ENCODE results near the gene ZNF865.
A peak's percentile ranks its signal among the peaks of the same experiment; 100 is the strongest.

The ZNF865 gene

DNA sequence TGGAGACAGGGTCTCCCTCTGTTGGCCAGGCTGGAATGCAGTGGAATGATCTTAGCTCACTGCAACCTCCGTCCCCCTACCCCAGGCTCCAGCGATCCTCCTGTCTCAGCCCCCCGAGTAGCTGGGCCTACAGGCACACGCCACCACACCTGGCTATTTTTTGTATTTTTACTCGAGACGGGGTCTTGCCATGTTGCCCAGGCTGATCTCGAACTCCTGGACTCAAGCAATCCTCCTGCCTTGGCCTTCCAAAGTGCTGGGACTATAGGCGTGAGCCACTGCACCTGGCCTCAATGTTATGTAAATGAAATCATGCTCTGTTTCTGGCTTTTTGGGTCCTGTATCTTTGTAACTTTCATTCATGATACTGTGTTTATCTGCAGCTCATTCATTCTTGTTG lies 16.7 kb upstream of the ZNF865 start:
- DNase-seq: no peak

GRCh38 chr19:55590109-55590508 lies 15.3 kb upstream of the ZNF865 start:
- no peak for DNase-seq

- DNase-seq: peak in 1 of 2 experiments; percentile 26
Observed at GRCh38 chr19:55590617-55591016, 14.8 kb upstream of the ZNF865 start.

DNA sequence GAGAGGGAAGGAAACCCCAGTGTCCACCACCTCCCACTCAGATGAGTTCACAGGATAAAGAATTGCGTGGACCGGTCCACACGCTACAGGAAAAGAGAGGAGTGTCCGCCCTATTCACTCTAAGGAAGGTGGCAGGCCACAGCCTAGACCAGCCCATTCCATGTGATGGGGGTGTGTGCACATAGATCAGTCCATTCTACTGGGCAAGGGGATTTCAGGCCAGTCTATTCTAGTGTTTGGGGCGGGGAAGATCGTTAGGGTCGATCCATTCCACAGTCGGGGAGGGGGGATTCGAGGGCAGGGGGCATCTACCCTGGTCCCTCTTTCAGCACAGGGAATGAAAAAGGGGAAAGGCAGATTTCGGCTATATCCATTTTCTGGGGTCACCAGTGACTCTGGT lies 13.9 kb upstream of the ZNF865 start:
- no peak for DNase-seq

GRCh38 chr19:55592391-55593090 lies 12.9 kb upstream of the ZNF865 start:
- DNase-seq: no peak

DNA sequence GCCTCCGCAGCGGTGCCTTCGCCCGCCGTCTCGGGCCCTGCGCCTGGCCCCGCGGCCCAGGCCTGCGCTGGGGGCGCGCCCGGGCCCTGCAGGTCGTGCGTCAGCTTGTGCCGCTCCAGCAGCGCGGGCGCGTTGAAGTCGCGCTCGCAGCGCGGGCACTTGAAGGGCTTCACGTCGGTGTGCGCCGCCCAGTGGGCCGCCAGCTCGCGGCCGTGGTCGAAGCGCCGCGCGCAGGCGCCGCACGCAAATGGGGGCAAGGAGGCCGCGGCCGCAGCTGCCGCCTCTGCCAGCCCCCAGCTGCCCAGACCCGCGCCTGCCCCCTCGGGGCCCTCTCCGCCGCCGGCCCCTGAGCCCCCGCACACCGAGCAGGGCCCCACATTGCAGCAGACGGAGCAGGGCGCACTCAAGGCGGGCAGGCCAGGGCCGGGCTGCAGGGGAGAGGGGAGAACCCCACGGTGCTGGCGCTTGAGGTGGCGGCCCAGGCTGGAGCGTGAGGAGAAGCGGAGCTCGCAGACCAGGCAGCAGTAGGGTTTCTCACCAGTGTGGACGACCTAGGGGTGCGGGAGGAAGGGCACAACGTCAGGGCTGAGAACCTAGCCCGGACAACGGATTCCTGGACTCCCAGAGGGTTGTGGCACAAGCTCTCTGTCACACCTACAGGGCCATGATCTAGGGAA lies 12.2 kb upstream of the ZNF865 start:
- no peak for DNase-seq

GRCh38 chr19:55594996-55595545 lies 10.4 kb upstream of the ZNF865 start:
- no peak for DNase-seq

DNA sequence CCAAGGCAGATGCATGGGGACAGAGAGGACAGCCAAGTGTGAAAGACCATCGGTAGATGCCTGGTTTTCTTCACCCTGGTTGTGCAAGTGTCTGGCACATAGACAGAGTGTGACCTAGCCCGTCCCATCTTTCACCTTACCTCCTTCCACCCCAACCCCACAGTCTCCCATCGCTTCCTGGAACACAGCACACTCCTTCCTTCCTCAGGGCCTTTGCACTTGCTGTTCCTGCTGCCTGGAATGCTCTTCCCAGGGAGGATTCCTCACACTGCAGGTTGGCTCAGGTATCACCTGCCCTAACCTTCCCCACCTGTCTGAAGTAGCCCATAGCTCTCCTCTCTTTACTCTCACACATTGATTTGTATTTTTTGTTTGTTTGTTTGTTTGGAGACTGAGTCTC lies 9.1 kb upstream of the ZNF865 start:
- DNase-seq: no peak

DNA sequence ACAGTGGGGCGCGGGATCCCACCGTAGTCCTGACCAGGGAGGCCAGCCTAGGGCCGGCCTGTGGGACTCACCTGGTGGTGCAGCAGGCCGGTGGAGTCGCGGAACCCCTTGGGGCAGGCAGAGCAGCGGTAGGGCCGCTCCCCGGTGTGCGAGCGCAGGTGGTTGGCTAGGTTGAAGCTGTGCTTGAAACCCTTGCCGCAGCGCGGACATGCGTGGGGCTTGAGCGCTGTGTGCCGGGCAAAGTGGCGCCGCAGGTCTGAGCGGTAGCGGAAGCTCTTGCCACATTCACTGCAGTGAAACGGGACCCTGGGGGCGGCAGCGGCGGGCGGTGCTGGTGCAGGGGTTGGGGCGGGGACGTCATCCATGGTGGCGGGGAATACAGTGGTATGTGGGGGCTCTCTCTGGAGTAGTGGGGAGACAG lies 7.9 kb upstream of the ZNF865 start:
- no peak for DNase-seq

- no peak for DNase-seq
Observed at GRCh38 chr19:55598034-55598433, 7.4 kb upstream of the ZNF865 start.

DNA sequence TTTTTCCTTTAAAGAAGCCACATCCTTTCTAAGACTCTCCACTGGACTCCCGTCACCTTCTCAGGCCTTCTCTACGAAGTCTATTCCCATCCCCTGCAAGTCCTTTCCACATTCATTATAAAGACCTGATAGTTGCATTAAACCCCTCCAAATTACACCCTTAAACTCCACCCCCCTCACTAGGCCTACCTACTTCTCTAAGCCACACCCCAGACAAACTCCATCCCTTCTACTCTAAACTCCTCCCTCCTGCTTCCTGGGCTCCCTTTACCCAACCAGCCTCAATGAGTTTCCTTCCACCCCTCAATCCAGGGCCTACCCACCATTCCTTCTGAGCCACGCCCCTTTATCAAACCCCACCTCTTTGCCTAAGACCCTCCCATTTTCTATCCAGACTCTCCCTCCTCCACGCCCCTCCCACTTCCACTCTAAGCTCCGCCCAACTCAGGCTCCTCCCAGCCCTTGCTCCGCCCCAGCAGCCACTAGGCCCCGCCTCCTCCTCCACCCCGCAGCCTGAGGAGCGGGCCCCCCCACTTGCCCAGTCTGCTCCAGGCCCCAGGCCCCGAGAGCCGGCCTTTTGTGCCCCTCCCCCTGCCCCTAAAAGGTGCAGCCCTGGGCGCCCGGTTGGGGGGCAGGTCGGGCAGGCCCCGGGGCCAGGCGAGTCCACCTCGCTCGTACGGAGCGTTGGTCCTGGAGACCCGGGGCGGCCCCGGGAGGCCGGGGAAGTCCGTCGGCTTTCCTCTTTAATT lies 6.6 kb upstream of the ZNF865 start:
- DNase-seq: peak; percentile 44 to 81

GRCh38 chr19:55599468-55599841 lies 6.0 kb upstream of the ZNF865 start, which contains the start of gene FIZ1:
FIZ1 (minus strand) TSS chr19:55599517; CDS start chr19:55597865, 1,652 bp downstream.
- peak; percentile 77 to 92 for DNase-seq

- DNase-seq: peak; percentile 39 to 85
Observed at GRCh38 chr19:55599842-55600661, 5.4 kb upstream of the ZNF865 start, which contains the start of gene ZNF524. ZNF524 (plus strand) TSS chr19:55600288; CDS start chr19:55602113, 1,825 bp downstream.

GRCh38 chr19:55600662-55601028 lies 4.8 kb upstream of the ZNF865 start:
- no peak for DNase-seq

DNA sequence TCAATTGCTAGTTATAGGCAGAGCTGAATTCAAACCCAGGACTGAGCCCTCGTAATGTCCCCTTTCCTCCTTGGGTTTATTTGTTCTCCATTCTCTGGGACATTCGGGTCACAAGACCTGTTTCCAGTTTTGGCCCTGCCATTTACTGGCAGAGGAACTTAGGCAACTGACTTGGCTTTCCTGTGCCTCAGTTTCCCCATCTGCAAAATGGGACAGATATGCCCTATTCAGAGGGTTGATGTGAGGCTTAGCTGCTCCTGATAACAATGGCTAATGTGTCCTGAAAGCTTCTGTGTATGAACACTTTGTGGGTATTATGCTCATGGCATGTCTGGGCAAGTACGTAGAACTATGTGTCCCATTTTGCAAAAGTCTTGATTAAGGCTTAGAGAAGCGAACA lies 4.4 kb upstream of the ZNF865 start:
- DNase-seq: no peak

DNA sequence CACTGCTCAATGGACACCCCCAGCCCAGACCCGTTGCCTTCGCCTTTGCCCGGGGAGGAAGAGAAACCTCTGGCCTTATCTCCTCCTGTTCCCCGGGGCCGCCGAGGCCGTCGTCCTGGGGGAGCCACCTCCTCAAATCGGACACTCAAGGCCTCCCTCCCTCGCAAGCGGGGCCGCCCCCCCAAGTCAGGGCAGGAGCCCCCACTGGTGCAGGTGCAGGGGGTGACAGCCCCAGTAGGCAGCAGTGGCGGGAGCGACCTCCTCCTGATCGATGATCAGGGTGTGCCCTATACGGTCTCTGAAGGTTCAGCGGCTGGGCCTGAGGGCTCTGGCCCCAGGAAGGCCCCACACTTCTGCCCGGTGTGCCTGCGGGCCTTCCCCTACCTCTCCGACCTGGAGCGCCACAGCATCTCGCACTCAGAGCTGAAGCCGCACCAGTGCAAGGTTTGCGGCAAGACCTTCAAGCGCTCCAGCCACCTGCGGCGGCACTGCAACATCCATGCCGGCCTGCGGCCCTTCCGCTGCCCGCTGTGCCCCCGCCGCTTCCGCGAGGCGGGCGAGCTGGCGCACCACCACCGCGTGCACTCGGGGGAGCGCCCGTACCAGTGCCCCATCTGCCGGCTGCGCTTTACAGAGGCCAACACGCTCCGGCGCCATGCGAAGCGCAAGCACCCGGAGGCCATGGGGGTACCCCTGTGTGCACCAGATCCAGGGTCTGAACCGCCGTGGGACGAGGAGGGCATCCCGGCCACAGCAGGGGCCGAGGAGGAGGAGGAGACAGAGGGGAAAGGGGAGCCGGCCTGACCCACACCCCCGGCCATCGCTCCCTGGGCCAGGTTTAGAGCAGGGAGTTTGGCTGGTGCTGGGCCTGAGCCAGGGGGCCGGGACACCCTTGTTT lies 3.1 kb upstream of the ZNF865 start:
- DNase-seq: no peak

- no peak for DNase-seq
Observed at GRCh38 chr19:55603115-55603514, 2.3 kb upstream of the ZNF865 start.

DNA sequence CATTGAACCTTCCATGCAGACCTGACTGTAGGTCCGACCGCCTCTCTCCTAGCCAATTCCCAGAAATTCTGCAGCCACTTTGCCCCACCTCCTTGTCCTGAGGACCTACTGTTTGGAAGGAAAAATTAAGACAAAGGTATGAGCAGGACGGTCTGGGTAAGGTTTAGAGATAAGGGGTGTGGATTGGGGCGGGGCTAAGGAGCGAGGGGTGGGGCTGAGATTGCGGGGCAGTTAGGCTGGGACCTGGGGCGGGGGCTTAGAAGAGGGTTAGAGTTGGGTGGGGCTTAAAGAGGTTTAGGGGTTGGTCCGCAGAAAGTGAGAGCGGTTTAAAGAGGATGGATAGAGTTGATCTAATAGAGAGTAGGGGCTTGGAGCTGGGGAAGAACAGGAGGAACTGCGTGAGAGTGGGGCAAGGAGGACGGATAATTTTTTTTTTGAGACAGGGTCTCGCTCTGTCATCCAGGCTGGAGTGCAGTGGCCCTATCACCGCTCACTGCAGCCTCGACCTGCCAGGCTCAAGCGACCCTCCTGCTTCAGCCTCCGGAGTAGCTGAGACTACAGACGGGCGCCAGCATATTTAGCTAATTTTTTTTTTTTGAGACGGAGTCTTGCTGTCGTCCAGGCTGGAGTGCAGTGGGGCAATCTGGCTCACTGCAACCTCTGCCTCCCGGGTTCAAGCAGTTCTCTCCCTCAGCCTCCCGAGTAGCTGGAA lies 1.7 kb upstream of the ZNF865 start:
- no peak for DNase-seq

GRCh38 chr19:55605207-55605636 lies 225 bp upstream of the ZNF865 start:
- peak; percentile 86 to 90 for DNase-seq

DNA sequence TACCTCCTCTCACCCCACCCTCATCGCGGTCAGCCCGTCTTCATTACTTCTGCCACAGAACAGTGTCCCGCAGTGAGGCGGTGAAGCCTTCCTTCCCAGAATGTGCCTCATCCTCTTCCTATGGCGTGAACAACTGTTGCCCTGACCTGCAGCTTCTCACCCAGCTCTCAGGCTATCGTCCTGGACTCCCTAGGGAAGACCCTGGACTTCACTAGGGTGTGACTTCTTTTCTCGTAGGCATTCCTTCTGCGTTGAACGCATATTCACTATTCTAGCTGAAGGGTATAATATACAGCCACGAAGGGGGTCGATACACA lies 982 bp downstream of the ZNF865 start:
- DNase-seq: no peak

DNA sequence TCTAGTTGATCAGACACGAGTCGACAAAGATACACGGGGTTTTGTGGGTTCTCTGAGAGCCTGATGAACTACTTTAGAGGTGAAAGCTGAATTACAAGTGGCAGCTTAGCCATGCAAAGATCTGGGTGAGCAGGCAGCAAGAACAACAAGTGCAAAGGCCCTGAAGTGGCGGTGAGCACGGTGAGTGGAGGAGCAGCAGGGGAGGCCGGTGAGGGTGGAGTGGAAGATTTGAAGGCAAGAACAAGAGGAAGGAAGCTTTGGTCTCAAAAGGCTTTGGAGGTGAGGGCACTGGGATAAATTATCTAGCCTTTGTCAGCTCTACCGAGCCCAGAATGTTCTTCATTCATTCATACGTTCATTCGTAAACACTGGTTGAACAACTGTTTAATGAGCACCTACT lies 1.4 kb downstream of the ZNF865 start:
- DNase-seq: no peak
